ENCODE measurements around the gene TRPV3.
"Not testable (repeated sequence)": the region's sequence is repeated elsewhere in the genome, so short reads cannot be mapped to it uniquely, and the experiment has no call there.

Gene TRPV3

DNA sequence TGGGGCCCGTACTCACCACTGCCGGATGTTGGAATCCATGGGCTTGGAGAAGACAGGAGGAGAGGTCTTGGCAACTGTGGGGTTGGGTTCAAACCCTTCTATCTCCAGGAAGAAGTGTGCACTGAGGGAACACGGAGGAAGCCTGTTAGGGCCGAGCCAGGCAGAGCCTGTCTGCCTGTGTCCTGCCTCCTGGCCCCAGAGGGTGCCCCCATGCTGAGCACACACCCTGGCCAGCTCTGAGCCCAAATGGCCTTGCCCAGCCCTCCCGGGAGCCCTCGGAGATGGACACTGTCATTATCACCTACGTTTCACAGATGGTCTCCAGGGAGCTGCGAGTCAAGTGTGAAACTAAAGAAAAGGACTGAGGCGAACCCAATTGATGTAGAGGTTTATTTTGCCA, 12.5 kb downstream of the TRPV3 start:
- no peak for DNase-seq

- no peak for DNase-seq
Observed at GRCh38 chr17:3544365-3544764, 13.2 kb downstream of the TRPV3 start.

GRCh38 chr17:3543453-3543852, 14.2 kb downstream of the TRPV3 start:
- DNase-seq: no peak

DNA sequence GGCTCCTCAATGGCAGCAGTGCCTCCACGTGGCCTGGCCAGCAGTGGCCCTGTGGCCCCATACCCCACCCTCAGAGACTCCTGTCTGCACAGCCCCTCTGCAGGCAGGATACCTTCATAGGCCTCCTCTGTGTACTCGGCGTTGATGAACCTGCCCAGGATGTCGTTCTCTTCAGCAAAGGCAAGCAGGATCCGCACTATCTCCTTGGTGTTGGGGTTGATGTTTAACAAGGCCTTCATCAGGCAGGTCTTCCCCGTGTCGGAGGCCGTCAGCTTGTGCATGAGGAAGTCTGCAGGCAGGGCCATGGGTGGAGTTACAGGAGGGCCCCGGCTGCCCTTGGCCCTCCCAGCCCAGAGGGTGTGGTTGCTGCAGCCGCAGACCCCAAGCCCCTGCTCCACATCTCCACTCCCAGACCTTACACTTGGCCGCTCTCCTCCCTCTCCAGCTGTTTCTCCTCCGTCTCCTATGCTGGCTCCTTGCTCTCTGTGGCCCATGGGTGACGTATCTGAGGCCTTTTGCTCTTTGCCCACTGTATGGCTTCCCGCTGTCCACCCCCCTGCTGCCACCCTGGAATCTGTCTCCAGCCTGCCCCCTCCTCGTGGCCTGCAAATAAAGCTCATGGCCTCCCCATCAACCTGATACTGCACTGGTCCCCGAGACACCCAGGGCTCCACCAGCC, 15.1 kb downstream of the TRPV3 start:
- no peak for DNase-seq

- no peak for DNase-seq
Observed at GRCh38 chr17:3539881-3540540, 17.6 kb downstream of the TRPV3 start.

DNA sequence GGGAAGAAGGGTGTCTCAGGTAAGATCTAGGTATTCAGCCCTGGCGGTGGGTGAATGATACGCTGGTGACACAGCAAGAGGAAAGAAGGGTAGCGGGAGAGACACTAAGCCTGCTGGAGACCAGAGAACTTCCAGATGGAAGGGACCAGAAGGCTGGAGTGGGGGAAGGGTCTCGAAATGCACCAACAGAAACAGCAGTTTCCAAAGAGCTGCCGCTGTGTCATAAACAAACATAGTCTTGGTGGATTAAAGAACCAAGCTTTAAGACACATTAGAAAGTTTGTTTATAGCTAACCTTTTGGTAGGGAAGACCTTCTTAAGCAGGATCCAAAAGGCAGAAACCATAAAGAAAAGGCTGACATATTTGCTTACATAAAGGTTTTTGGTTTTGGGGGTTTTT, 20.9 kb downstream of the TRPV3 start:
- no peak for DNase-seq

- DNase-seq: peak; percentile 3
Observed at GRCh38 chr17:3535253-3535995, 22.2 kb downstream of the TRPV3 start.

GRCh38 chr17:3534881-3535252, 22.7 kb downstream of the TRPV3 start:
- no peak for DNase-seq

GRCh38 chr17:3533752-3534151, 23.9 kb downstream of the TRPV3 start:
- no peak for DNase-seq

DNA sequence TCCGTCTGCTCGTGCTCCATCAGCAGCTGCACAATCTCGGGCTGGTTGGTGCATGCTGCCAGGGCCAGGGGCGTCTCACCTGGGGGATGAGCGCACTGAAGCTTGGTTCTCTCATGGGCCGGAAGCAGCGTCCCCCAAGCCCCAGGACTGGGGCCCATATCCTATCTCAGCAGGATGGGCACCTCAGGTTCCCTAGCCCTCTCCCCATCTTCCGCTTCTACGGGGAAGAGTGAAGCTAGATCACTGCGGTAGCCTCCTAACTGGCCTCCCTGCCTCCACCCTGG, 24.8 kb downstream of the TRPV3 start:
- no peak for DNase-seq

- no peak for DNase-seq
Observed at GRCh38 chr17:3532106-3532858, 25.3 kb downstream of the TRPV3 start.

GRCh38 chr17:3531266-3532101, 26.1 kb downstream of the TRPV3 start:
- no peak for DNase-seq

GRCh38 chr17:3529817-3530741, 27.5 kb downstream of the TRPV3 start:
- DNase-seq: no peak

DNA sequence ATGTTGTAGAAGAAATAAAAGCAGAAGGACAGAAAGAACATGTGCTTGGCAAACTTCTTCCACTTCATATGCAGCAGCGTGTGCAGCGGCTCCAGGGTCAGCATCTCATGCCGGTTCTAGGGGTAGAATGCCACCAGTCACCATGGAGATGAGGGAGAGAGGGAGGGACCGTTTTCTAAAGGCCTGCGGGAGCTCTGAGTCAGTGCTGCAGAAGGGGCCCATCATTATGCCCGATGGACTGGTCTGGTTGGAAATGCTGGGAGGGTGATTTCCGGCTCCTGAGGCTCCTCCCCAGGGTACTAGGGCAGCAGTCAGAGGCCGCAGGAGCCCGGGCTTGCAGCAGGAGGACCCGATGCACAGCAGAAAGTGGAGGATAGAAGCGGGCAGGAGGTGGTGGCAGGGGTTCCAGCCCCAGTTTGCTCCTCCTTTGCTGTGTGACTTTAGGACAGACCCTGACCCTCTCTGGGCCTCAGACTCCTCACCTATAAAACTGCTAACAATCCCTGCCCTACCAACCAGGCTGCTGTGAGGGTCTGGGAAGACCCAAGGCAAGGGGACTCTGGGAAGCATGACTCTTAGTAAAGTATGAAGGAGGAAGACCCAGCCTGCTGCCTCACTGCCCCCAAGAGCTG, 28.6 kb downstream of the TRPV3 start:
- no peak for DNase-seq

DNA sequence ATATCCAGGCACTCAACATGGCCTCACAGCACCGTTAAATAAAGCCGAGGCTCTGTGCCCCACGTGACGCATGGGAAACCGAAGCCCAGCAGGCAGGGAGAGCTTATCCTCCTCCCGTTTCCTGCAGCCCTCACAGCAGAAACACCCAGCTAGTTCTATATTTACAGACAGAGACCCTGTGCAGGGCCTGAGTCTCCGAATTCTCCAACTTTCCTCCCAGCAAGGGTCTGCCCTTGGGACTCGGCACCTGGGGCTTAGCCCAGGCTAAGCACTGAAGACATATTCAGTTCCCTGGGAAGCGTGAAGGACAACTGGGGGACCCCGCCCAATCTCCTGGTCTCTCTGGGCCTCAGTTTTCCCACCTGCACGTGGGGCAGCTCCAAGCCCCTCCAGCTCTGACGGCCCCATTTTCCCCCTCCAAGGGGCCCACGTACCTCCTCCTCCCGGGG, 29.2 kb downstream of the TRPV3 start:
- DNase-seq: no peak

GRCh38 chr17:3527896-3528295, 29.7 kb downstream of the TRPV3 start:
- no peak for DNase-seq

DNA sequence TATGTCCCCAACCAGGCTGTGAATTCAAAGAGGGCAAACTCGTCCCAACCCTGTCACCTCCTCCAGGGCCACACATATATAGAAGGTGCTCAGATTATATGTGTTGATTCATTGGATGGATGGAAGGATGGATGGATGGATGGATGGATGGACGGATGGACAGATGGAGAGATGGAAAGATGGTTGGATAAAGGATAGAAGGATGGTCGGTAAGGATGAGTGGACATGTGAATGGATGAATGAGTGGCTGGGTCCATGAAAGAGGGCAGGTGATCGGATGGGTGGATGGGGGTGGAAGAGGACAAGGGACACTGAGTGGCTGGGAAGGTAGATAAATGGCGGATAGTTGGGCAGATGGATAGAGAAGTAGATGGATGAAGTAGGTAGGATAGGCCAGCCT, 30.1 kb downstream of the TRPV3 start:
- DNase-seq: no peak

DNA sequence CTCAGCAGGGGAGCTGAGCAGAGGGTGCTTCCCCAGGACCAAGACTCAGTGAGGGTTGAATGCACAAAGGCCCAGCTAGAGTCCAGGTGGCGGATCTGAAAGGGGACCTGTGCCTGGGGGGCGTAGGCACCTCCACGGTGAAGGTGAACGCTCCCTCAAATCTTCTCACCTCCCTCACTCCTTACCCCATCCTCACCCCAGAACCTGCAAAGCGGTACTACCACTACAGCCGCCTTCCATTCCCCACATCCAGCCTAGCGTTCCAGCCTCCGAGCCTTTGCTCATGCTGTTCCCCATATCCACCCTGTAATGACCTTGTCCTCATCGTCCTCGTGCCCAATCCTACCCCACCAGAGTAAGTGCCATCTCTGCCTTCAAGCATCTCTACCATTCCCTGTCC, 30.6 kb downstream of the TRPV3 start:
- DNase-seq: no peak

DNA sequence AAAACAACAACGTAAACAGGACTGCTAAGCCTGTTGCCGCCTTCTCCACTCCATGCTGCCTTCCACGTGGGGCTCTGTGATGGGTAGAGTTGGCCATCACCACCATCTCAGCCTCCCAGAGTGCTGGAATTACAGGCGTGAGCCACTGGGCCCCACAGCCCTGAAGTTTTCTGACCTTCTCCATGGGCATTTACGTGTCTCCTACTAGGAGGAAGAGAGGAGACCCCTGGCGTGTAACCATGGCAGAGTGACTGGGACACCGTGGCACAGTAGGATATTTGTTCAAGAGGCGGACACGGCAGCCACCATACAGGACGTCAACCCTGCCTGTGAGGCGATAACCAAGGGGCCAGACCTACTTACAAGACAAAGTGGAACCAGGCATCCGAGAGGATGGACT, 31.1 kb downstream of the TRPV3 start:
- no peak for DNase-seq

GRCh38 chr17:3524024-3524423, 33.6 kb downstream of the TRPV3 start:
- no peak for DNase-seq

- DNase-seq: not testable (repeated sequence)
Observed at GRCh38 chr17:3519472-3519871, 38.1 kb downstream of the TRPV3 start.
